ENCODE measurements around the gene EFNA3. TPM values are rescaled to one million over a fixed set of nuclear protein-coding genes. Genes with fewer than 3 reads are reported as not detected.

The EFNA3 gene
- total RNA-seq, 1 donor from 2014 or later = 1.0 TPM

DNA sequence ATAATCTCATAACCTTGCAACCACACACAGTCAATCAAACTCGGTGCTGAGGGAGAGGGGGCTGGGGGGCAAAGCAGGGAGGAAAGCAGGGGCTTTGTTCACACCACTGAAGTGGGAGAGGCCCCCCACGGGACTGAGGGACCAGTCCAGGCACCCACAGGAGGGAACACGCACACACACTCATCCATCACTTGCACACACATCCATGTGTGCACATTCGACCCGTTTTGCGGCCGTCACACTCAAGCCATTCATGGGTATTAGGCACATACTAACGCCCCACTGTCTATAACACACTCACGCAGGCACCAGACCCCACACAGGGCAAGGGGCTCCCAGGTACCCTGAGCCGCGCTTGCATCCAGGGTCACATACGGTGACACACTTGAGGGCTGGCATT, 14.0 kb downstream of the EFNA3 start:
- ATAC-seq = no peak
- H3K27ac ChIP-seq = no peak overlapping the region

DNA sequence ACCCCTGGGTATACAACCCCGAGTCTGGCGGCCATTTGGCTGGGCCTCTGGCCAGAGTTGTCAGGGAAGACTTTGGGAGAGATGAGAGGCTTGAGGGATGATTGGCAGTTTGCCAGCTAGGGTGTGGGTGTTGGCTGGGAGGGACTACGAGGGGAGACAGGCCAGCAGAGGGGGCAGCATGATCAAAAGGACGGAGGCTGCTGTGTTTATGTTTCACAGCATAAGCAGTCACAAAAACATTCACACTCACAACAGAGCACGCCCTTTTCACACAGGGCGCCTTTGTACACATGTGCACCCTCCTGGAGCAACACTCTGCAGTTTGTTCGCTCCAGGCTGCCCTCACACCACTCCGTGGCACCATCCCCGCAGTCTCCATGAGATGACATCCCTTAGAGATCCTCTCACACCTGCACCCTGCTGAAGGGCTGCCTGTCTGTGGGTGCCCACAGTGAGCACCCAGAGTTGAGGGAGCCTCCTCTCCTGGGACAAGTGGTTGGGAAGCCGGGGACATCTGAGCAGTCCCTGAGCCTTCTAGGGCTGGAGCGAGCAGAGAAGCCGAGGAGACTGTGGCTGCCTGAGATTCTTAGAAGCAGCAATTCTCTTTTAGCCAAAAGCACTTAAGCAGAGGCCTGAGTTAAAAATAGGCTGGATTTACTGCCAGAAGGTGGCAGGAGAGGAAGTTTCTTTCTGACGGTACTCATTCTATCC, 15.4 kb downstream of the EFNA3 start:
- H3K27ac ChIP-seq = peak overlapping the region; percentile 63

More for the DNA sequence above, 14.0 kb downstream of the EFNA3 start:
- no peaks in the 10 kb centered on the region for H3K36me3 ChIP-seq
- TF ChIP-seq, protein P1, sequence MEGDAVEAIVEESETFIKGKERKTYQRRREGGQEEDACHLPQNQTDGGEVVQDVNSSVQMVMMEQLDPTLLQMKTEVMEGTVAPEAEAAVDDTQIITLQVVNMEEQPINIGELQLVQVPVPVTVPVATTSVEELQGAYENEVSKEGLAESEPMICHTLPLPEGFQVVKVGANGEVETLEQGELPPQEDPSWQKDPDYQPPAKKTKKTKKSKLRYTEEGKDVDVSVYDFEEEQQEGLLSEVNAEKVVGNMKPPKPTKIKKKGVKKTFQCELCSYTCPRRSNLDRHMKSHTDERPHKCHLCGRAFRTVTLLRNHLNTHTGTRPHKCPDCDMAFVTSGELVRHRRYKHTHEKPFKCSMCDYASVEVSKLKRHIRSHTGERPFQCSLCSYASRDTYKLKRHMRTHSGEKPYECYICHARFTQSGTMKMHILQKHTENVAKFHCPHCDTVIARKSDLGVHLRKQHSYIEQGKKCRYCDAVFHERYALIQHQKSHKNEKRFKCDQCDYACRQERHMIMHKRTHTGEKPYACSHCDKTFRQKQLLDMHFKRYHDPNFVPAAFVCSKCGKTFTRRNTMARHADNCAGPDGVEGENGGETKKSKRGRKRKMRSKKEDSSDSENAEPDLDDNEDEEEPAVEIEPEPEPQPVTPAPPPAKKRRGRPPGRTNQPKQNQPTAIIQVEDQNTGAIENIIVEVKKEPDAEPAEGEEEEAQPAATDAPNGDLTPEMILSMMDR (IDR thresholded peaks at IDR 0.05) = no peak
- no peaks in the 10 kb centered on the region for H3K27me3 ChIP-seq (ENCODE audit: low read depth)
- H3K4me1 ChIP-seq = peaks cover 22% of the 10 kb centered on the region
- no peak for DNase-seq
- H3K9me3 ChIP-seq = no peaks in the 10 kb centered on the region
- intact Hi-C loops (cut with DNase I) = loop anchor here (5.0 kb wide), 1 partner anchor 75 kb away; no protein-coding TSS in a partner anchor
- H3K4me3 ChIP-seq = no peak overlapping the region

GRCh38 chr1:155094622-155094948, 15.9 kb downstream of the EFNA3 start:
- no peaks in the 10 kb centered on the region for H3K36me3 ChIP-seq
- no peaks in the 10 kb centered on the region for H3K27me3 ChIP-seq (ENCODE audit: low read depth)
- no peak for DNase-seq
- H3K4me3 ChIP-seq = no peak overlapping the region
- intact Hi-C loops (cut with DNase I) = loop anchor here (5.0 kb wide), 1 partner anchor 73 kb away; no protein-coding TSS in a partner anchor
- peak overlapping the region; percentile 63 for H3K27ac ChIP-seq
- H3K4me1 ChIP-seq = peaks cover 22% of the 10 kb centered on the region
- H3K9me3 ChIP-seq = no peaks in the 10 kb centered on the region
- TF ChIP-seq, protein P1 (IDR thresholded peaks at IDR 0.05) = no peak
- ATAC-seq = no peak

More for the DNA sequence above, 15.4 kb downstream of the EFNA3 start:
- no peak for DNase-seq
- no peak overlapping the region for H3K4me3 ChIP-seq
- peaks cover 22% of the 10 kb centered on the region for H3K4me1 ChIP-seq
- intact Hi-C loops (cut with DNase I) = loop anchor here (5.0 kb wide), 1 partner anchor 73 kb away; no protein-coding TSS in a partner anchor
- no peaks in the 10 kb centered on the region for H3K9me3 ChIP-seq
- H3K36me3 ChIP-seq = no peaks in the 10 kb centered on the region
- TF ChIP-seq, protein P1 (IDR thresholded peaks at IDR 0.05) = peak; percentile 43
- H3K27me3 ChIP-seq (ENCODE audit: low read depth) = no peaks in the 10 kb centered on the region
- ATAC-seq = peak; percentile 66 to 81

- H3K4me3 ChIP-seq = no peak overlapping the region
- H3K36me3 ChIP-seq = no peaks in the 10 kb centered on the region
- ATAC-seq (no peak), DNase-seq (no peak)
- TF ChIP-seq, protein P1 (IDR thresholded peaks at IDR 0.05) = no peak
- intact Hi-C loops (cut with DNase I) = no loop called here
- peaks cover 17% of the 10 kb centered on the region for H3K4me1 ChIP-seq
- H3K9me3 ChIP-seq = no peaks in the 10 kb centered on the region
- H3K27ac ChIP-seq = no peak overlapping the region
- H3K27me3 ChIP-seq (ENCODE audit: low read depth) = no peaks in the 10 kb centered on the region
Measured at GRCh38 chr1:155099331-155099730, 20.7 kb downstream of the EFNA3 start.

GRCh38 chr1:155103325-155103724, 24.7 kb downstream of the EFNA3 start:
- no peaks in the 10 kb centered on the region for H3K36me3 ChIP-seq
- intact Hi-C loops (cut with DNase I) = no loop called here
- TF ChIP-seq, protein P1 (IDR thresholded peaks at IDR 0.05) = no peak

More at GRCh38 chr1:155103325-155103724, 24.7 kb downstream of the EFNA3 start:
- no peaks in the 10 kb centered on the region for H3K27me3 ChIP-seq (ENCODE audit: low read depth)
- no peaks in the 10 kb centered on the region for H3K9me3 ChIP-seq
- no peak for ATAC-seq
- no peak overlapping the region for H3K4me3 ChIP-seq
- no peak overlapping the region for H3K27ac ChIP-seq
- DNase-seq = no peak
- H3K4me1 ChIP-seq = peaks cover 11% of the 10 kb centered on the region

Data from lower lobe of right lung (tissue), 2 donors.